ENCODE results near the gene PGS1.

GRCh38 chr17:78434455-78435329 lies 56.2 kb downstream of the PGS1 start:
- TF ChIP-seq CTCF (IDR thresholded peaks at IDR 0.05 in 2 of 3, conservative IDR thresholded peaks at IDR 0.05 in 1 of 3; ENCODE audit: control insufficient read depth in 2 of 3, extremely low read depth in 1 of 3, insufficient read depth in 1 of 3, low read depth in 3 of 3, low read length in 3 of 3) (no peak), MTA3 (IDR thresholded peaks at IDR 0.05; ENCODE audit: borderline replicate concordance, low read length) (no peak), ZBTB40 (IDR thresholded peaks at IDR 0.05; ENCODE audit: borderline replicate concordance) (no peak), TARDBP (IDR thresholded peaks at IDR 0.05; ENCODE audit: borderline replicate concordance) (no peak), EED (IDR thresholded peaks at IDR 0.05; ENCODE audit: low read depth) (no peak), TCF12 (IDR thresholded peaks at IDR 0.05; ENCODE audit: low read depth, low read length) (no peak), RAD21 (IDR thresholded peaks at IDR 0.05; ENCODE audit: insufficient read depth, low read depth, low read length) (no peak)
